Mesothelial cell of epicardium (in vitro differentiated cells): ENCODE measurements around the gene WDR26. TPM values are rescaled to one million over a fixed set of nuclear protein-coding genes. Genes with fewer than 3 reads are reported as not detected.

Experiments
- DNase-seq, 2 experiments: peaks; one replicate each; pipeline ENCODE4 v3.0.0; 2021; ENCODE audit warnings: low spot score in 2 of 2; ENCODE audit not compliant: unreplicated experiment in 2 of 2
- H3K27ac Mint-ChIP-seq: 2 replicates; pipeline ENCODE4 v1.8.0; 2021; ENCODE audit warnings: mixed read lengths
- H3K27me3 Mint-ChIP-seq: 2 replicates; pipeline ENCODE4 v1.8.0; 2021; ENCODE audit warnings: low read depth, mixed read lengths
- H3K36me3 Mint-ChIP-seq: 2 replicates; pipeline ENCODE4 v1.8.0; 2021; ENCODE audit warnings: mixed read lengths
- H3K4me1 Mint-ChIP-seq: 2 replicates; pipeline ENCODE4 v1.8.0; 2021; ENCODE audit warnings: mixed read lengths
- H3K4me3 Mint-ChIP-seq: 2 replicates; pipeline ENCODE4 v1.8.0; 2021; ENCODE audit warnings: mild to moderate bottlenecking, moderate library complexity, mixed read lengths
- H3K9me3 Mint-ChIP-seq: 2 replicates; pipeline ENCODE4 v1.8.0; 2021; ENCODE audit warnings: mixed read lengths
- CTCF ChIP-seq: fragments of 200-600 bp; sonication (generic); IDR thresholded peaks from one replicate; pipeline ENCODE4 v1.5.0; 2021; ENCODE audit warnings: antibody characterized with exemption; ENCODE audit not compliant: unreplicated experiment
- total RNA-seq: library from RNA; stranded (reverse); gene quantifications from 3 replicates; pipeline ENCODE4 v1.2.1, GENCODE V29; 2021

WDR26 gene
- total RNA-seq, 1 donor from 2014 or later: 101 TPM

GRCh38 chr1:224368409-224368808 lies 66.2 kb downstream of the WDR26 start:
- Mint-ChIP-seq H3K27ac (no peak overlapping the region), H3K4me3 (no peak overlapping the region), H3K27me3 (no peaks in the 10 kb centered on the region), H3K4me1 (no peaks in the 10 kb centered on the region), H3K36me3 (peaks cover 42% of the 10 kb centered on the region), H3K9me3 (no peaks in the 10 kb centered on the region)
- no peak for TF ChIP-seq CTCF
- DNase-seq: no peak

- Mint-ChIP-seq H3K4me1 (peaks cover 20% of the 10 kb centered on the region), H3K27me3 (no peaks in the 10 kb centered on the region), H3K9me3 (no peaks in the 10 kb centered on the region), H3K36me3 (peaks cover 13% of the 10 kb centered on the region), H3K27ac (no peak overlapping the region), H3K4me3 (no peak overlapping the region)
- no peak for DNase-seq
- TF ChIP-seq CTCF: no peak
These were observed 75.4 kb downstream of the WDR26 start for GRCh38 chr1:224359207-224359606.

- no peak for DNase-seq
- H3K9me3 Mint-ChIP-seq: no peaks in the 10 kb centered on the region
- peaks cover 20% of the 10 kb centered on the region for H3K4me1 Mint-ChIP-seq
- H3K36me3 Mint-ChIP-seq: peaks cover 8% of the 10 kb centered on the region
- H3K27me3 Mint-ChIP-seq: no peaks in the 10 kb centered on the region
- no peak for TF ChIP-seq CTCF
- no peak overlapping the region for H3K27ac Mint-ChIP-seq
- peak overlapping the region; percentile 79 for H3K4me3 Mint-ChIP-seq
These were observed 76.4 kb downstream of the WDR26 start for GRCh38 chr1:224358237-224358636.

- Mint-ChIP-seq H3K4me1 (peaks cover 20% of the 10 kb centered on the region), H3K27ac (peak overlapping the region; percentile 84)
These were observed 76.9 kb downstream of the WDR26 start for GRCh38 chr1:224357626-224358124.

GRCh38 chr1:224356685-224357625 lies 77.6 kb downstream of the WDR26 start, which contains the start of gene CNIH4:
Gene CNIH4 (plus strand): TSS chr1:224356879. CDS start chr1:224356925, 46 bp downstream.
- Mint-ChIP-seq H3K4me1 (peaks cover 20% of the 10 kb centered on the region), H3K36me3 (peaks cover 2% of the 10 kb centered on the region), H3K4me3 (peak within 1 kb of the TSS; percentile 87), H3K27ac (peak within 1 kb of the TSS; percentile 91), H3K27me3 (no peaks in the 10 kb centered on the region), H3K9me3 (no peaks in the 10 kb centered on the region)
- TF ChIP-seq CTCF: no peak
- DNase-seq: peak; percentile 78 to 83

More at GRCh38 chr1:224357626-224358124, 76.9 kb downstream of the WDR26 start:
- Mint-ChIP-seq H3K4me3 (peak overlapping the region; percentile 79), H3K27me3 (no peaks in the 10 kb centered on the region), H3K9me3 (no peaks in the 10 kb centered on the region), H3K36me3 (peaks cover 5% of the 10 kb centered on the region)
- DNase-seq: no peak
- TF ChIP-seq CTCF: no peak
